GM12801 (cell line): ENCODE measurements around the gene SLC35E3.

Experiments used
- CTCF ChIP-seq: IDR thresholded peaks from one replicate; pipeline ENCODE4 v1.5.1; 2011; ENCODE audit warnings: control low read depth; ENCODE audit not compliant: insufficient read length; ENCODE audit errors: extremely low read depth

SLC35E3 gene

GRCh38 chr12:68746572-68747180, 700 bp downstream of the SLC35E3 start:
- TF ChIP-seq CTCF = no peak

- TF ChIP-seq CTCF = no peak
These were observed 3.5 kb downstream of the SLC35E3 start for GRCh38 chr12:68749443-68749842.

GRCh38 chr12:68749861-68750260, 3.9 kb downstream of the SLC35E3 start:
- TF ChIP-seq CTCF = no peak

GRCh38 chr12:68750506-68750905, 4.5 kb downstream of the SLC35E3 start:
- no peak for TF ChIP-seq CTCF

GRCh38 chr12:68755536-68756243, 9.7 kb downstream of the SLC35E3 start:
- no peak for TF ChIP-seq CTCF

GRCh38 chr12:68759852-68760251, 13.9 kb downstream of the SLC35E3 start:
- TF ChIP-seq CTCF = no peak

GRCh38 chr12:68760806-68761441, 14.9 kb downstream of the SLC35E3 start:
- TF ChIP-seq CTCF = no peak
